GM19099 (cell line): Measurements from ENCODE around the gene HOOK2.
A peak's percentile ranks its signal among the peaks of the same experiment; 100 is the strongest.

Experiments
- POLR2A ChIP-seq: IDR thresholded peaks from 3 replicates; pipeline ENCODE4 v1.6.1; 2011; ENCODE audit warnings: low read depth; ENCODE audit not compliant: insufficient read length; ENCODE audit errors: extremely low read depth

The HOOK2 gene

GRCh38 chr19:12774588-12775555 is at the start of gene HOOK2:
Gene HOOK2, minus strand, starts transcription at chr19:12775552. Its CDS starts 103 bp downstream, at chr19:12775449.
- peak; percentile 22 for TF ChIP-seq POLR2A

GRCh38 chr19:12821761-12822160 is 46.4 kb upstream of the HOOK2 start:
- no peak for TF ChIP-seq POLR2A

- no peak for TF ChIP-seq POLR2A
Measured at GRCh38 chr19:12815088-12815487, 39.7 kb upstream of the HOOK2 start.

GRCh38 chr19:12806242-12807081 is 31.1 kb upstream of the HOOK2 start, which contains the start of gene RNASEH2A:
Gene RNASEH2A, plus strand, starts transcription at chr19:12806584. Its CDS starts 90 bp downstream, at chr19:12806674.
- TF ChIP-seq POLR2A: peak; percentile 84

- no peak for TF ChIP-seq POLR2A
Measured at GRCh38 chr19:12804051-12804450, 28.7 kb upstream of the HOOK2 start.

- no peak for TF ChIP-seq POLR2A
Measured at GRCh38 chr19:12802267-12803106, 27.1 kb upstream of the HOOK2 start.

GRCh38 chr19:12801466-12802266 is 26.3 kb upstream of the HOOK2 start, which contains the start of the genes PRDX2 and THSD8:
Gene PRDX2, minus strand, starts transcription at chr19:12801800. Its CDS starts 539 bp downstream, at chr19:12801261.
Gene THSD8, plus strand, starts transcription at chr19:12802069. Its CDS starts 3 bp downstream, at chr19:12802072.
- peak; percentile 95 for TF ChIP-seq POLR2A

- TF ChIP-seq POLR2A: no peak
Measured at GRCh38 chr19:12800923-12801465, 25.6 kb upstream of the HOOK2 start.

GRCh38 chr19:12800466-12800770 is 25.1 kb upstream of the HOOK2 start:
- TF ChIP-seq POLR2A: no peak

GRCh38 chr19:12799742-12800465 is 24.6 kb upstream of the HOOK2 start:
- TF ChIP-seq POLR2A: no peak

GRCh38 chr19:12797141-12797587 is 21.8 kb upstream of the HOOK2 start:
- TF ChIP-seq POLR2A: no peak

GRCh38 chr19:12796146-12797071 is 21.1 kb upstream of the HOOK2 start:
- TF ChIP-seq POLR2A: no peak
